Suprapubic skin (tissue), 4 donors: ENCODE results near the gene NUMA1. TPM values are rescaled to one million over a fixed set of nuclear protein-coding genes. Genes with fewer than 3 reads are reported as not detected.

Experiments used
- DNase-seq, 2 donors: peaks; one replicate each; pipeline ENCODE4 v3.0.0-alpha.2; 2019; ENCODE audit warnings: low spot score in 2 of 2
- H3K27ac ChIP-seq: fragments of 200-600 bp; sonication (generic); one replicate; pipeline ENCODE4 v1.5.1; 2019
- H3K27me3 ChIP-seq: fragments of 200-600 bp; sonication (generic); one replicate; pipeline ENCODE4 v1.5.1; 2019
- H3K36me3 ChIP-seq: fragments of 200-600 bp; sonication (generic); one replicate; pipeline ENCODE4 v1.5.1; 2019
- H3K4me1 ChIP-seq: fragments of 200-600 bp; sonication (generic); one replicate; pipeline ENCODE4 v1.5.1; 2019
- H3K4me3 ChIP-seq: fragments of 200-600 bp; sonication (generic); one replicate; pipeline ENCODE4 v1.5.1; 2019; ENCODE audit warnings: mild to moderate bottlenecking
- H3K9me3 ChIP-seq: fragments of 200-600 bp; sonication (generic); one replicate; pipeline ENCODE4 v1.5.1; 2019
- EP300 ChIP-seq: sonication (generic); formaldehyde crosslinking; IDR thresholded peaks from one replicate; pipeline ENCODE4 v1.6.1; 2017; ENCODE audit warnings: antibody characterized with exemption
- POLR2A ChIP-seq, 2 donors: fragments of 450-650 bp; IDR thresholded peaks; one replicate each; pipeline ENCODE4 v1.6.1; 2017; ENCODE audit warnings: antibody characterized with exemption in 2 of 2, mild to moderate bottlenecking in 2 of 2, moderate library complexity in 2 of 2
- POLR2AphosphoS5 ChIP-seq, 3 donors: sonication (generic); formaldehyde crosslinking; IDR thresholded peaks; one replicate each; pipeline ENCODE4 v1.6.1; 2017; ENCODE audit warnings: antibody characterized with exemption in 3 of 3
- WGBS: methylation state at CpG from one replicate; pipeline ENCODE4 v1.1.5; 2018; 5-methylcytosine and 5-hydroxymethylcytosine counted together
- total RNA-seq, 4 donors: library from RNA; depleted of rRNA; stranded (reverse); fragments of >200 nt; gene quantifications; one replicate each; pipeline ENCODE4 v1.1.0, GENCODE V29; 2016
- TF ChIP-seq, protein P1 (sequence below), 2 donors: fragments of 200-600 bp in 1 of 2; fragments of 450-650 bp in 1 of 2; sonication (generic) in 1 of 2; IDR thresholded peaks; one replicate each; pipeline ENCODE4 v1.5.1; 2016 to 2019; ENCODE audit warnings: antibody characterized with exemption in 2 of 2, mild to moderate bottlenecking in 1 of 2, moderate library complexity in 1 of 2

The NUMA1 gene
- total RNA-seq, 4 donors from 2014 or later, result 296 to 845 (median 452) TPM

DNA sequence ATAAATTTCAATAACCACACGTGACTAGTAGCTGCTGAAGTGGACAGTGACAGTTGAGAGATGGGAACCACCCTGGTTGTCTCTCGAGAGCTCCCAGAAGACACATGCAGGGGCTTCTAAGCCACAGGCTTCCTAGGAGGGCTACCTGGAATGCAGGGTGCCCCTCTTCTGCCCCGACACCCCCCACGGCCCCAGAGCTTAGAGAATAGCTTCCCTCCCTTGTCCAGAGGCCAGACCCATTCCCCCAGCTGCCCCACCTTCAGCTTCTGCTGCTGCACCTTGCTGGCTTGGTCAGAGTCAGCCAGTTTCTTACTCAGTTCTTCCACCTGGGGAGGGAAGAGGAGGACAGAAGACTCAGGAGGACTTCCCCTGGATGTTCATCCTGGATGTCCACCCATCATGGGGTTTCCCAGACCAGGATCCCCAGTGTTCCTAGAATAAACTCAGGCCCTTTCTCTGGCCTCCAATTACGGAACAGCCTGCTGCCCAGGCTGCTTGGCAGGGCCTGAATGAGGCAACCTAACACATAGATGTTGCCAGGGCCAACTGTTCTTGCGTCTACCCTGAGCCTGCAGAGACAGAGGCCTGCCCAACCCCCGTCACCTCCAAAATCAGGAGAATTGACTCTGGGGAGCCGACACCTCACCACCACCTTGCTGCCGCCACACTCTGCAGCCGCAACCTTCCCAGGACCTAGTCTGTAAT, 69.7 kb downstream of the NUMA1 start:
- no peak for TF ChIP-seq POLR2A (IDR thresholded peaks at IDR 0.05)
- TF ChIP-seq, protein P1, sequence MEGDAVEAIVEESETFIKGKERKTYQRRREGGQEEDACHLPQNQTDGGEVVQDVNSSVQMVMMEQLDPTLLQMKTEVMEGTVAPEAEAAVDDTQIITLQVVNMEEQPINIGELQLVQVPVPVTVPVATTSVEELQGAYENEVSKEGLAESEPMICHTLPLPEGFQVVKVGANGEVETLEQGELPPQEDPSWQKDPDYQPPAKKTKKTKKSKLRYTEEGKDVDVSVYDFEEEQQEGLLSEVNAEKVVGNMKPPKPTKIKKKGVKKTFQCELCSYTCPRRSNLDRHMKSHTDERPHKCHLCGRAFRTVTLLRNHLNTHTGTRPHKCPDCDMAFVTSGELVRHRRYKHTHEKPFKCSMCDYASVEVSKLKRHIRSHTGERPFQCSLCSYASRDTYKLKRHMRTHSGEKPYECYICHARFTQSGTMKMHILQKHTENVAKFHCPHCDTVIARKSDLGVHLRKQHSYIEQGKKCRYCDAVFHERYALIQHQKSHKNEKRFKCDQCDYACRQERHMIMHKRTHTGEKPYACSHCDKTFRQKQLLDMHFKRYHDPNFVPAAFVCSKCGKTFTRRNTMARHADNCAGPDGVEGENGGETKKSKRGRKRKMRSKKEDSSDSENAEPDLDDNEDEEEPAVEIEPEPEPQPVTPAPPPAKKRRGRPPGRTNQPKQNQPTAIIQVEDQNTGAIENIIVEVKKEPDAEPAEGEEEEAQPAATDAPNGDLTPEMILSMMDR (IDR thresholded peaks at IDR 0.05), result no peak
- no peak for TF ChIP-seq EP300
- no peak for TF ChIP-seq POLR2AphosphoS5 (IDR thresholded peaks at IDR 0.05)
- WGBS, result 88% methylated on average over 8 of the region's 10 CpGs
- no peaks in the 10 kb centered on the region for H3K9me3 ChIP-seq
- peaks cover 99% of the 10 kb centered on the region for H3K36me3 ChIP-seq
- no peak overlapping the region for H3K27ac ChIP-seq
- H3K4me1 ChIP-seq, result peaks cover 44% of the 10 kb centered on the region
- DNase-seq, result peak in 1 of 2 donors; percentile 55
- H3K4me3 ChIP-seq, result no peak overlapping the region
- H3K27me3 ChIP-seq, result no peaks in the 10 kb centered on the region

DNA sequence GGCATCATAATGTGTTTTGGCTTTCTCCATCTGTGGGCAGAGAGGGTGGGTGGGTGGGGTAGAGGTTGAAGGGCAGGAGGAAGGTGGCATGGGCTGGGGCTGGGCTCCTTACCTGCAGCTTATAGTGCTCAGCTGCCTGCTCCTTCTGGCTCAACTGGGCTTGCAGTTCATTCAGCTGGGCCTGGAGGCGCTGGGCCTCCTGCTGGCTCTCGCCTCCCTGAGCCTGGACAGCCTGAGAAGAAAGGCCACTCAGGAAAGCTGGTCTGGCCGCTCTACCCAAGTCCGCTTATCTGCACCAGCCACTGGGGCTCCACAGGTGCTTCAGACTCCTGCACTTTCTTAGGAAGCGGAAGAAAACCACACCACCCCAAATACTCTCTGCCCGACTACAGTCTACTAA, 71.2 kb downstream of the NUMA1 start:
- H3K36me3 ChIP-seq, result peaks cover 99% of the 10 kb centered on the region

DNA sequence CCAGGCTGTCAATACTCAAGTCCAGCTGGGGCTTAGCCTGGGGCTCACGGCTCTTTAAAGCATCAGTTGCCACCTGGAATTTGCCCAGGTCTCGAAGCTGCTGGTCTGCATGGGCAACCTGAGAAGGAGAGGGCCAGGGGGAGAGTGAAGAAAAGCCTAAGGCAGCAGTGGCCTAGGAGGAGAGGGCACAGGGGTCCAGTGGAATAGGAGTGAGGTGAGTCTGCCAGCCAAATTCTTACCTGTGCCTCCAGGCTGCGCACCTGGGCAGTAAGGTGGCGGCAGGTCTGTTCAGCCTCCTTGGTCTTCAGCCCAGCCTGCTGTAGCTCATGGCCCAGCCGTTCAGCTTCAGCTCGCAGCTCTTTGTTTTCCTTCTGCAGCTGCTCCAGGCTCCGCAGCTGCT, 71.6 kb downstream of the NUMA1 start:
- Histone ChIP-seq H3K4me1 (peaks cover 25% of the 10 kb centered on the region), H3K4me3 (no peak overlapping the region), H3K9me3 (no peaks in the 10 kb centered on the region), H3K36me3 (peaks cover 100% of the 10 kb centered on the region), H3K27me3 (no peaks in the 10 kb centered on the region), H3K27ac (no peak overlapping the region)
- no peak for DNase-seq
- WGBS, result 59% methylated on average over 7 of the region's 7 CpGs
- no peak for TF ChIP-seq POLR2A (IDR thresholded peaks at IDR 0.05)
- TF ChIP-seq, protein P1 (IDR thresholded peaks at IDR 0.05), result no peak
- no peak for TF ChIP-seq POLR2AphosphoS5 (IDR thresholded peaks at IDR 0.05)
- no peak for TF ChIP-seq EP300

More for the DNA sequence above, 71.2 kb downstream of the NUMA1 start:
- no peak overlapping the region for H3K4me3 ChIP-seq
- no peak for DNase-seq
- WGBS, result 96% methylated on average over 6 of the region's 6 CpGs
- no peak overlapping the region for H3K27ac ChIP-seq
- no peaks in the 10 kb centered on the region for H3K27me3 ChIP-seq
- no peak for TF ChIP-seq EP300
- TF ChIP-seq POLR2A (IDR thresholded peaks at IDR 0.05), result no peak
- H3K4me1 ChIP-seq, result peaks cover 29% of the 10 kb centered on the region
- H3K9me3 ChIP-seq, result no peaks in the 10 kb centered on the region

DNA sequence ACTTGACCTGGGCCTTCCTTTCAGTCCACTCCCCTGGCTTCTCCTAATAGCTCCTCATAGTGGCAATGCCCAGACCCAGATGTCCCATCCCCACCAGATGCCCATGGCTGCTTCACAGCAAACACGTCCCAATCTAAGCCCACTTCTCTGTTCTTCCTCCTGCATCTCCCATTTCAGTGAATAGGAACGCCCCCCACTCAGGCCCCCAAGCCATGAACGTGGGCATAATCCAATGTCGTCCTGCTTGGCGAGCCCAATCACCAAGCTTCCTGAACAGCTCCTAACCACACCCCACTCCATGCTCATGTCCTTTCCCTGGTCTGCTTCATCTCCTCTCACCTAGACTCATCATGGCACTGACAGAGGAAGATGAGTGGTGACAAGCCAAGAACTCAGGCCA, 72.8 kb downstream of the NUMA1 start:
- no peak for DNase-seq
- H3K27ac ChIP-seq, result no peak overlapping the region
- H3K4me3 ChIP-seq, result no peak overlapping the region
- no peaks in the 10 kb centered on the region for H3K9me3 ChIP-seq
- H3K4me1 ChIP-seq, result peaks cover 13% of the 10 kb centered on the region
- peaks cover 100% of the 10 kb centered on the region for H3K36me3 ChIP-seq
- TF ChIP-seq EP300 (no peak), POLR2A (IDR thresholded peaks at IDR 0.05) (no peak), POLR2AphosphoS5 (IDR thresholded peaks at IDR 0.05) (no peak)
- TF ChIP-seq, protein P1 (IDR thresholded peaks at IDR 0.05), result no peak
- no peaks in the 10 kb centered on the region for H3K27me3 ChIP-seq
- 77% methylated on average over 5 of the region's 5 CpGs for WGBS

DNA sequence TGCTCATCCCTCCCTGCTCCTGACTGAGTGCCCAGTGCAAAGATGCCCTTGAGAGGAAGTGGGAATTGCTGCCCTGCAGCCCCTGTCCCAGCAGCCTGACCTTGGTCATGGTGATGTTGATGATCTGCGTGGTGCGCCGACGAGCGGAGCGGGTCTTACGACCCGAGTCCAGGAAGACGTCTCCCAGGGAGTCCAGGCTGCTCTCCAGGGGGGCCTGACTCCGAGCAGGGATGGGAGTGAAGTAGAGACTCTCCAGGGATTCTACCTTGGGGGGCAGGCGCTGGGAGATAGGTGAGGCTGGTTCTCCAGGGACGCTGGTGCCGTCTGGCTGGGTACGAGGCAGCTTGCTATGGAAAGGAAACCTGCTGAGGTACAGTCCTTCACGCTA, 73.3 kb downstream of the NUMA1 start:
- no peak for DNase-seq
- H3K4me3 ChIP-seq, result no peak overlapping the region
- H3K4me1 ChIP-seq, result peaks cover 8% of the 10 kb centered on the region
- no peaks in the 10 kb centered on the region for H3K27me3 ChIP-seq
- TF ChIP-seq EP300 (no peak), POLR2AphosphoS5 (IDR thresholded peaks at IDR 0.05) (no peak), POLR2A (IDR thresholded peaks at IDR 0.05) (no peak)
- TF ChIP-seq, protein P1 (IDR thresholded peaks at IDR 0.05), result no peak
- H3K27ac ChIP-seq, result no peak overlapping the region
- H3K36me3 ChIP-seq, result peaks cover 100% of the 10 kb centered on the region
- WGBS, result 91% methylated on average over 15 of the region's 15 CpGs
- no peaks in the 10 kb centered on the region for H3K9me3 ChIP-seq
